SU-DHL-6 (cell line): ENCODE data around the gene ADK.
A peak's percentile ranks its signal among the peaks of the same experiment; 100 is the strongest.
"Not testable (repeated sequence)": the region's sequence is repeated elsewhere in the genome, so short reads cannot be mapped to it uniquely, and the experiment has no call there.

Source experiments
- H2AFZ ChIP-seq: fragments of 200-600 bp; sonication (generic); 2 replicates; pipeline ENCODE4 v1.6.1; 2014; ENCODE audit warnings: low read depth, mild to moderate bottlenecking, moderate library complexity, mixed read lengths, antibody characterized with exemption, low read length; ENCODE audit not compliant: severe bottlenecking
- H3F3A ChIP-seq: fragments of 200-600 bp; shearing (Covaris generic); 2 replicates; pipeline ENCODE4 v1.6.0; 2016; ENCODE audit warnings: antibody characterized with exemption, mild to moderate bottlenecking; ENCODE audit not compliant: insufficient read depth
- H3K27ac ChIP-seq: fragments of 200-600 bp; sonication (generic); 2 replicates; pipeline ENCODE4 v1.5.1; 2016; ENCODE audit warnings: low read depth, mild to moderate bottlenecking, low read length, moderate library complexity, mixed read lengths
- H3K27me3 ChIP-seq: fragments of 200-600 bp; sonication (generic), shearing (Covaris generic); 2 replicates; pipeline ENCODE4 v1.6.0; 2014; ENCODE audit warnings: mild to moderate bottlenecking, low read length
- H3K36me3 ChIP-seq: fragments of 200-600 bp; sonication (generic); 2 replicates; pipeline ENCODE4 v1.6.1; 2014; ENCODE audit warnings: mild to moderate bottlenecking, low read length, mixed read lengths
- H3K4me2 ChIP-seq: fragments of 300-600, 200-600 bp; shearing (Covaris generic), sonication (generic); 2 replicates; pipeline ENCODE4 v1.6.0; 2014; ENCODE audit warnings: low read length, low read depth, mild to moderate bottlenecking; ENCODE audit not compliant: poor library complexity, severe bottlenecking
- H3K4me3 ChIP-seq: fragments of 200-600 bp; sonication (generic); 2 replicates; pipeline ENCODE4 v1.5.1; 2014; ENCODE audit warnings: antibody characterized with exemption, low read length, mild to moderate bottlenecking, mixed read lengths; ENCODE audit not compliant: insufficient read depth, poor library complexity, severe bottlenecking
- H3K79me2 ChIP-seq: fragments of 200-600 bp; sonication (generic); 2 replicates; pipeline ENCODE4 v1.6.1; 2014; ENCODE audit warnings: mild to moderate bottlenecking, low read length, moderate library complexity; ENCODE audit not compliant: insufficient read depth
- H3K9ac ChIP-seq: fragments of 200-600 bp; sonication (generic); 2 replicates; pipeline ENCODE4 v1.7.0; 2014; ENCODE audit warnings: mild to moderate bottlenecking, low read length
- H3K9me2 ChIP-seq: fragments of 200-600 bp; sonication (generic); replicated peaks from 2 replicates; pipeline ENCODE4 v1.6.1; 2014; ENCODE audit warnings: low read length; ENCODE audit not compliant: insufficient read depth
- H3K9me3 ChIP-seq: fragments of 200-600 bp; sonication (generic); 2 replicates; pipeline ENCODE4 v1.6.1; 2014; ENCODE audit warnings: low read length, mixed read lengths; ENCODE audit not compliant: insufficient read depth
- H4K20me1 ChIP-seq: fragments of 200-600 bp; sonication (generic); 2 replicates; pipeline ENCODE4 v1.6.1; 2014; ENCODE audit warnings: low read depth, mild to moderate bottlenecking, antibody characterized with exemption, low read length, moderate library complexity, mixed read lengths
- CTCF ChIP-seq: fragments of 200-600 bp; sonication (generic); IDR thresholded peaks from one replicate; pipeline ENCODE4 v1.5.1; 2017; ENCODE audit warnings: antibody characterized with exemption, mild to moderate bottlenecking, low read length, moderate library complexity; ENCODE audit not compliant: insufficient read depth, poor library complexity, severe bottlenecking
- EZH2phosphoT487 ChIP-seq: fragments of 200-600 bp; sonication (generic), shearing (Covaris generic); conservative IDR thresholded peaks from 2 replicates; pipeline ENCODE4 v1.6.1; 2018; ENCODE audit warnings: mild to moderate bottlenecking, antibody characterized with exemption, low read length, moderate library complexity, mixed read lengths

ADK gene

GRCh38 chr10:74179111-74179710, 28.2 kb downstream of the ADK start:
- no peak overlapping the region for H3K27ac ChIP-seq
- TF ChIP-seq CTCF = no peak
- no peak for TF ChIP-seq EZH2phosphoT487
- H3K79me2 ChIP-seq = peaks cover 56% of the 10 kb centered on the region

GRCh38 chr10:74186678-74187077, 35.7 kb downstream of the ADK start:
- H4K20me1 ChIP-seq = no peaks in the 10 kb centered on the region
- no peak overlapping the region for H3K4me2 ChIP-seq
- no peak overlapping the region for H3K27ac ChIP-seq

More at GRCh38 chr10:74179111-74179710, 28.2 kb downstream of the ADK start:
- Histone ChIP-seq H3K9me2 (no peaks in the 10 kb centered on the region), H3F3A (peaks cover 33% of the 10 kb centered on the region), H3K4me3 (no peak overlapping the region), H3K27me3 (no peaks in the 10 kb centered on the region), H3K9me3 (no peaks in the 10 kb centered on the region), H3K4me2 (peak overlapping the region; percentile 70), H2AFZ (no peak overlapping the region), H4K20me1 (no peaks in the 10 kb centered on the region), H3K9ac (no peak overlapping the region), H3K36me3 (no peaks in the 10 kb centered on the region)

GRCh38 chr10:74187237-74187636, 36.2 kb downstream of the ADK start:
- Histone ChIP-seq H3K4me3 (no peak overlapping the region), H3K36me3 (no peaks in the 10 kb centered on the region), H3K4me2 (no peak overlapping the region), H2AFZ (no peak overlapping the region), H3K9me3 (no peaks in the 10 kb centered on the region), H3K27ac (no peak overlapping the region), H3F3A (0 out of 2 replicates have a peak, but pooled peaks cover 8% of the 10 kb centered on the region), H3K9me2 (no peaks in the 10 kb centered on the region), H3K27me3 (no peaks in the 10 kb centered on the region), H3K9ac (no peak overlapping the region), H3K79me2 (peaks cover 88% of the 10 kb centered on the region), H4K20me1 (no peaks in the 10 kb centered on the region)
- no peak for TF ChIP-seq CTCF
- no peak for TF ChIP-seq EZH2phosphoT487

More at GRCh38 chr10:74186678-74187077, 35.7 kb downstream of the ADK start:
- no peaks in the 10 kb centered on the region for H3K27me3 ChIP-seq
- peaks cover 87% of the 10 kb centered on the region for H3K79me2 ChIP-seq
- no peaks in the 10 kb centered on the region for H3K36me3 ChIP-seq
- H3K9me3 ChIP-seq = no peaks in the 10 kb centered on the region
- no peak overlapping the region for H3K9ac ChIP-seq
- TF ChIP-seq CTCF = no peak
- TF ChIP-seq EZH2phosphoT487 = no peak
- H3K9me2 ChIP-seq = no peaks in the 10 kb centered on the region
- H3K4me3 ChIP-seq = no peak overlapping the region
- H3F3A ChIP-seq = 0 out of 2 replicates have a peak, but pooled peaks cover 8% of the 10 kb centered on the region
- no peak overlapping the region for H2AFZ ChIP-seq

DNA sequence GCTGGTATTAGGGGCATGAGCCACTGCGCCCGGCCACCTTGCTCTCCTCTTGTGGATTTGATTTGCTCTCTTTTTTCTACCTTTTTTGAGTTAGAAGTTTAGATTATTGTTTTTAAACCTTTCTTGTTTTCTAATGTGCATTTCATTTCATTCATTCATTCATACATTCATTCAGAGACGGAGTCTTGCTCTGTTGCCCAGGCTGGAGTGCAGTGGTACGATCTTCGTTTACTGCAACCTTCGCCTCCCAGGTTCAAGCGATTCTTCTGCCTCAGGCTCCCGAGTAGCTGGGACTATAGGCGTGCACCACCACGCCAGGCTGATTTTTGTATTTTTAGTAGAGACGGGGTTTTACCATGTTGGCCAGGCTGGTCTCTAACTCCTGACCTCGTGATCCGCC, 37.6 kb downstream of the ADK start:
- not testable (repeated sequence) for H3K36me3 ChIP-seq, H3F3A ChIP-seq, H3K9ac ChIP-seq, H3K9me3 ChIP-seq, H2AFZ ChIP-seq, H4K20me1 ChIP-seq, H3K9me2 ChIP-seq, H3K27me3 ChIP-seq, H3K27ac ChIP-seq, H3K4me2 ChIP-seq, H3K4me3 ChIP-seq
- H3K79me2 ChIP-seq = peaks cover 87% of the 10 kb centered on the region
